ENCODE results near the gene GLB1L3.
A peak's percentile ranks its signal among the peaks of the same experiment; 100 is the strongest.

GLB1L3 gene, protein sequence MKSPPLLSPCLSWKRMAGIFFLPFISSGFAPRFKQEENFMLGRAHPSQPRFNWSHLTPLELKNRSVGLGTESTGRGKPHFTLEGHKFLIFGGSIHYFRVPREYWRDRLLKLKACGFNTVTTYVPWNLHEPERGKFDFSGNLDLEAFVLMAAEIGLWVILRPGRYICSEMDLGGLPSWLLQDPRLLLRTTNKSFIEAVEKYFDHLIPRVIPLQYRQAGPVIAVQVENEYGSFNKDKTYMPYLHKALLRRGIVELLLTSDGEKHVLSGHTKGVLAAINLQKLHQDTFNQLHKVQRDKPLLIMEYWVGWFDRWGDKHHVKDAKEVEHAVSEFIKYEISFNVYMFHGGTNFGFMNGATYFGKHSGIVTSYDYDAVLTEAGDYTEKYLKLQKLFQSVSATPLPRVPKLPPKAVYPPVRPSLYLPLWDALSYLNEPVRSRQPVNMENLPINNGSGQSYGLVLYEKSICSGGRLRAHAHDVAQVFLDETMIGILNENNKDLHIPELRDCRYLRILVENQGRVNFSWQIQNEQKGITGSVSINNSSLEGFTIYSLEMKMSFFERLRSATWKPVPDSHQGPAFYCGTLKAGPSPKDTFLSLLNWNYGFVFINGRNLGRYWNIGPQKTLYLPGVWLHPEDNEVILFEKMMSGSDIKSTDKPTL
- 0.97 to 1.3 reads per million in 2 donors for total RNA-seq

- peak; percentile 65 for DNase-seq
Observed at GRCh38 chr11:134275534-134276395, at the start of gene GLB1L3. Gene GLB1L3, plus strand, starts transcription at chr11:134276379. Its CDS starts 362 bp downstream, at chr11:134276741.

DNA sequence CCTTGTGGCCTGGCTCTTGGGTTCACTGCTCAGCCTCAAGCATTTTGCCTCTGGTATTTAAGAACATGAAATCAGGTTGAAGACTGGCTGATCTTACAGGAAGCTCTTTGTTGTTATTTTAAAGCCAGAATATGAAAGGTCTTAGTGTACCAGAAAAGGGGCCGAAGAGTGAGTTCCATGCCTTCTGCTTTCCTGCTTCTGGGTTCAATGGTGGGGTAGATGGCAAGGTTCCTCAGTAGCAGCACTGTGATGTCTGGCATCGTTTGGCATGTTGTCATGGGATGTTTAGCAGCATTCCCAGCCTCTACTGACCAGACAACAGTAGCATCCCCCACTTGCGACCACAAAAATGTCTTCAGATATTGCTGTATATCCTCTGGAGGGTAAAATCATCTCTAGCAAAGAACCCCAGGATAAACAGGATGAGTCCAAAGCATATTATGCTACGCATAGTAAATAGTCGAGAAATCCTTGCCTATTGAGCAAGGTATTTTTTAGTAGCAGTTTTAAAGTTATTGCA is 49.3 kb upstream of the GLB1L3 start:
- DNase-seq = no peak

GRCh38 chr11:134228625-134229024 is 47.6 kb upstream of the GLB1L3 start:
- DNase-seq = no peak

- no peak for DNase-seq
Observed at GRCh38 chr11:134229126-134229790, 46.9 kb upstream of the GLB1L3 start.

DNA sequence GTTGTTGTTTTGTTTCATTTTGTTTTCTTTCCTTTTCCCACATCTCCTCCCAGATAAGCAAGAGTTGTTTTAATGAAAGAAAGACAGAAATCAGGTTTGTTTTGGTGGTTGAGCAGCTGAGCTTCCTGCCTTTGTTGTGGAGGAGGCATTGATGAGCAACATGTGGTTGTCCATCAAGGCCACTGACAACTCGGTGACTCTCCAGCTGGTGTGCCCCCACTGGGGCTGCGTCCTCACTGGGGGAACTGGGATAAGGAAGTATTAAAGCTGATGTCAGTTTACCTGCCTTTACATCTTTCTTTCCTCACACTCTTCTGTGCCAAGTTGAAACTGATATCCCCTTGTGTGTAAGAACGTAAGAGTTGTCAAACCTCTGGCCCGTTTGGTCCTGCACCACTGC is 45.8 kb upstream of the GLB1L3 start:
- DNase-seq = no peak

GRCh38 chr11:134231958-134232659 is 44.1 kb upstream of the GLB1L3 start:
- DNase-seq = no peak

DNA sequence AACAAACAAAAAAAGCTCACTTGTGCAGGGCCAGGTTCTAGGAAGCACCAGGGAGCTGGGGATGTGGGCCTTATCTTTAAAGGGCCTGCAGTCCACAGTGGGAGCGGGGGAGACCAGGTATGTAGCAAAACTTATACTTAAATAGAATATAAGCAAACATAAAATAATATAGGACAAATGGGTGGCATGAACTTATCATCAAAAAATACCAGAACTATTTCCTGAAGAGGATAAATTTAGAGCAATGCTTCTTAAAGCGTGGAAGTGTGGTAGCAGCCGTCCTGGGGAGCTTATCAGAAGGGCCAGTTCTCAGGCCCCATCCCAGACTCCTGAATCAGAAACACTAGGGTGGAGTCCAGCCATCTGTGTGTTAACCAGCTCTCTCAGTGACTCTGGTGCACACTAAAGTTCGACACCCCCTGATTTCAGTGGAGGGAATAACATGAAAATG is 42.4 kb upstream of the GLB1L3 start:
- no peak for DNase-seq

DNA sequence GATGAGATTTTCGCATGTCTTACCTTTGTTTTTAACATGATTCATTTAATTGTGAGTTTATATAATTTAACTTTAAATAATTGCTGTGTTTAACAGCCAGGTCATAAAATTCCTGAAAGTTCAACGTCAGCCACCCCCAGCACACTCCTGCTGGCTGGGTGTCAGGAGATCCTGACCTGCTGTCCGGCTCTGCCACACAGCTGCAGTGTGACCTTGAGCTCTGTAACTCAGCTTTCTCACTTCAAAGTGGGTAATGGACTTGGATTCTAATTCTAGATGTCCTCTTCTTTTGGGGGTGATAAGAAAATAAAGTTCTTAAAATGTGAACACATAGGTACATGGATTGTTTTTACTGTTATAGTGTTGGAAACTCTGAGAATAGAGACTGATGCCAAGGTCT is 40.8 kb upstream of the GLB1L3 start:
- no peak for DNase-seq

DNA sequence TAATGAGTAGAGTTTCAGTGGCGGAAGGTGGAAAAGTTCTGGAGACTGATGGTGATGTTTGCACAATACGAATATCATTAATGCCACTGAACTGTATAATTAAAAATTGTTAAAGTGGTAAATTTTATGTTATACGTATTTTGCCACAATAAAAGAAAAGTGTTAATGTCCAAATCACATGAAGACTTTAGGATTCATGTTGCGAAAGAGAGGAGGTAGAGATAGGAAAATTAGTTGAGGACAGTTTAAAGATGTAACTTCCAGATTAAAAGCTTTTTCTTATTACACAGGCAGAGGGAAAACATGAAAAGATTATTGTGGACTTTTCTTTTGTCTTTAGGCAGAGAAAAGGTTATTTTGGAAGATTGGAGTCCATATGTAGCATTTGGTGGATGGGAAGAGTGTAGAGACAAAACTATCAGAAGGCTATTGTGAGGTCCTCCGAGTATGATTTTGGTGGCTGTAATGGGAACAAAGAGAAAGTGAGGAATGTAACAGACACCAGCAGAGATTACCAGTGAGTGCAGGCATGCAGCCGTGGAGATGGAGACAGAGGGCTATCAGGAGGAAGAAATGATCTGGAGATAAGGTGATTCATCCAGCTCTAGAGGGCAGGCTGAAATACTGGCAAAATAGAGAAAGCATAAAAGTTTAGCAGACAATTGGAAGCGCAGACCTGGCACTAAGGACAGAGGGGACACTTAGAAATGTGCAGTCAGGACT is 39.2 kb upstream of the GLB1L3 start:
- DNase-seq = no peak

- no peak for DNase-seq
Observed at GRCh38 chr11:134237557-134237922, 38.6 kb upstream of the GLB1L3 start.

DNA sequence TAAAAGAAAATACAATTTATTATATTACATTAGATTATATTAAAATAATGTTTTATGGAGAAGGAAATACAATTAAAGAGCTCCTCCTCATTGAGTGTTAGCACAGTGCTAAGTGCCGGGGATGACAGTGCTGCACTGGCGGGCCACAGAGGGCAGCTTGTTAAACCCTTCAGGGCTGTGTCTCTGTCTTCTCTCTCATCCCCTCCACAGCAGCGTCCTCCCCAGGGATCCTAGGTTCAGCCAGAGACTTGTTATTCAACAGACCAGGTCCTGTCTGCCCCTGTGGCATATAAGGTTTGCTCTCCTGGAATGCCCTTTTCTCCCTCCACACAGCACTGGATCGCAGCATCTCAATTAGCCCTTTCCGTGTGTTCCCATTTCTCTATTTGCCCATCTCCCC is 37.2 kb upstream of the GLB1L3 start:
- no peak for DNase-seq

DNA sequence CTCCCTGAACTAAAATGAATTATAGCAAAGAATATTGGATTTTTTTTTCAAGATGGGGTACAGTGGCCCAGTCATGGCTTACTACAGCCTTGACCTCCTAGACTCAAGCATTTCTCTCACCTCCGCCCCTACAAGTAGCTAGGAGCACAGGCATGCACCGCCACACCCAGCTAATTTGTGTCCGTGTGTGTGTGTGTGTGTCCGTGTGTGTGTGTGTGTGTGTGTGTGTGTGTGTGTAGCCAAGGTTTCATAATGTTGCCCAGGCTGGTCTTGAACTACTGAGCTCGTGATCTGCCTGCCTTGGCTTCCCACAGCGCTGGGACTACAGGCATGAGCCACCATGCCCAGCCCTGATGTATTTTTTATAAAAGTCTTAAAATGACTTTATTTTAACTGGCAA is 35.6 kb upstream of the GLB1L3 start:
- no peak for DNase-seq

- DNase-seq = no peak
Observed at GRCh38 chr11:134242376-134242775, 33.8 kb upstream of the GLB1L3 start.

GRCh38 chr11:134243913-134244312 is 32.3 kb upstream of the GLB1L3 start:
- DNase-seq = no peak

- DNase-seq = no peak
Observed at GRCh38 chr11:134244593-134244992, 31.6 kb upstream of the GLB1L3 start.

GRCh38 chr11:134245434-134245833 is 30.7 kb upstream of the GLB1L3 start:
- DNase-seq = no peak

- DNase-seq = no peak
Observed at GRCh38 chr11:134246100-134246499, 30.1 kb upstream of the GLB1L3 start.

DNA sequence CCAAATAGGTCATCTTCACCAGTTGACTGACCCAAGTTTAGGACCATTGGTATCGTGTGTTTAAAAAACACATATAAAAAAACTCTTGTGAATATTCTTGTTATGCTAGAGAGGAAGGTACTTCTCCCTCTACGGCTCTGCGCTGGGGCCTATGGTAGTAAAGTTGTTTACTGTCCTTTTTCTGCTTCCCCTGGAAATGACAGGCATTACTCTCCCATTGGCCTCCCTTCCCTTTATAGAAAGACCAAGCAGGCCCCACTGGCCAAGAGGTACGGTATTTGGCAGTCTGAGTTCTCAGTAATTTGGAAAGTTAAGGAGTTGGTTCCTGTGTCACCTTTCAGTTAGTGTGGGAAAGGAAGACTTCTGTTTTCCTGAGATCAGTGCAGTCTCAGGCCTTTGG is 29.5 kb upstream of the GLB1L3 start:
- DNase-seq = no peak

GRCh38 chr11:134248910-134249480 is 27.2 kb upstream of the GLB1L3 start:
- DNase-seq = no peak

- DNase-seq = no peak
Observed at GRCh38 chr11:134250246-134250645, 25.9 kb upstream of the GLB1L3 start.

DNA sequence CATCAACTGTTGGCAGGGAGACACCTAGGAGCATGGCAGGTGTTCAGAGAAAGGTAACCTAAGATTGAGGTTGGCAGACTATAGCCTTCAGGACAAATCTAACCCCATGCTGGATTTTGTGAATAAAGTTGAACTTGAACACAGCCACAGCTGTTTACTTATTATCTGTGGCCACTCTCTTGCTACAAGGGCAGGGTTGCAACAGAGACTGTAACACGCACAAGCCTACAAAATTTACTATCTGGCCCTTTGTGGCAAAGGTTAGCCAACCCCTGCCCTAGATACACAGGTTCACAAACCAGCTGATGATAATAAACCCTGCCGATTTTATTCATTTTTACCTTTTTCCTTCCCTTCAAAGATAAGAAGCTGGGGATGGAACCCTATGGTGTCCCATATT is 25.5 kb upstream of the GLB1L3 start:
- no peak for DNase-seq
